HepG2 (cell line): ENCODE data around the gene RCCD1. TPM values are rescaled to one million over a fixed set of nuclear protein-coding genes. Genes with fewer than 3 reads are reported as not detected.
A peak's percentile ranks its signal among the peaks of the same experiment; 100 is the strongest.

Experiments used
- ATF1 ChIP-seq: IDR thresholded peaks from 2 replicates; pipeline ENCODE4 v1.6.1; 2016; ENCODE audit warnings: mild to moderate bottlenecking, control low read depth
- HCFC1 ChIP-seq: fragments of 150-350 bp; IDR thresholded peaks from 2 replicates; pipeline ENCODE4 v1.6.1; 2014; ENCODE audit warnings: low read depth, low read length
- HNF4G ChIP-seq, 2 experiments: sonication (generic) in 1 of 2; formaldehyde crosslinking in 1 of 2; IDR thresholded peaks; 2 replicates each; pipeline versions ENCODE4 v1.4.0 to v1.6.1; 2011 to 2020; ENCODE audit warnings: borderline replicate concordance in 2 of 2, low read depth in 2 of 2, mild to moderate bottlenecking in 2 of 2, low read length in 1 of 2, missing genetic modification reagents in 1 of 2, moderate library complexity in 1 of 2
- HOXA3 ChIP-seq: sonication (generic); formaldehyde crosslinking; IDR thresholded peaks from 2 replicates; pipeline ENCODE4 v1.5.0; 2020; ENCODE audit warnings: missing genetic modification reagents
- ISL2 ChIP-seq: sonication (generic); formaldehyde crosslinking; IDR thresholded peaks from 2 replicates; pipeline ENCODE4 v1.5.0; 2020; ENCODE audit warnings: missing genetic modification reagents
- PTBP1 ChIP-seq: fragments of 200-400 bp; formaldehyde crosslinking; IDR thresholded peaks from 2 replicates; pipeline ENCODE4 v1.6.1; 2018; ENCODE audit warnings: low read length, low read depth; ENCODE audit not compliant: poor library complexity, severe bottlenecking
- RAD21 ChIP-seq: fragments of 450-650 bp; formaldehyde crosslinking; IDR thresholded peaks from 2 replicates; pipeline ENCODE4 v1.5.0; 2020; ENCODE audit warnings: mild to moderate bottlenecking
- SMC3 ChIP-seq: IDR thresholded peaks from 2 replicates; pipeline ENCODE4 v1.6.1; 2011; ENCODE audit warnings: low read length, improper control_type of control experiment
- TBL1XR1 ChIP-seq: fragments of 150-350 bp; IDR thresholded peaks from 2 replicates; pipeline ENCODE4 v1.6.1; 2014; ENCODE audit warnings: borderline replicate concordance, low read length; ENCODE audit not compliant: partially characterized antibody
- TBX2 ChIP-seq: sonication (generic); formaldehyde crosslinking; IDR thresholded peaks from 2 replicates; pipeline ENCODE4 v1.5.0; 2020; ENCODE audit warnings: missing genetic modification reagents, mild to moderate bottlenecking, borderline replicate concordance
- ZFP41 ChIP-seq: sonication (generic); formaldehyde crosslinking; IDR thresholded peaks from 2 replicates; pipeline ENCODE4 v1.4.0; 2020; ENCODE audit warnings: mild to moderate bottlenecking, missing genetic modification reagents, borderline replicate concordance
- ZNF333 ChIP-seq: sonication (generic); formaldehyde crosslinking; IDR thresholded peaks from 2 replicates; pipeline ENCODE4 v1.4.0; 2020; ENCODE audit warnings: mild to moderate bottlenecking, missing genetic modification reagents, borderline replicate concordance
- ZNF569 ChIP-seq: sonication (generic); formaldehyde crosslinking; IDR thresholded peaks from 2 replicates; pipeline ENCODE4 v1.5.0; 2020; ENCODE audit warnings: mild to moderate bottlenecking, missing genetic modification reagents, moderate library complexity, borderline replicate concordance
- ZNF619 ChIP-seq: sonication (generic); formaldehyde crosslinking; IDR thresholded peaks from 2 replicates; pipeline ENCODE4 v1.4.0; 2020; ENCODE audit warnings: mild to moderate bottlenecking, missing genetic modification reagents
- ZSCAN31 ChIP-seq: sonication (generic); formaldehyde crosslinking; IDR thresholded peaks from 2 replicates; pipeline ENCODE4 v1.5.0; 2020; ENCODE audit warnings: low read depth, mild to moderate bottlenecking, missing genetic modification reagents
- polyA plus RNA-seq, 8 experiments: library from polyadenylated mRNA; depleted of rRNA in 3 of 8; stranded (reverse) in 7 of 8; unstranded in 1 of 8; fragments of >200 nt; fragmentation: Illumina TruSeq in 4 of 8; extraction: Trizol in 4 of 8; gene quantifications; 2 replicates each; pipeline versions ENCODE4 v1.2.1 to v1.2.3, GENCODE V29; 2011 to 2016; ENCODE audit warnings: low read depth in 4 of 8, missing spikeins in 1 of 8, mixed read lengths in 1 of 8; ENCODE audit not compliant: insufficient read depth in 1 of 8
- total RNA-seq, 5 experiments: library from RNA; depleted of rRNA; stranded (reverse); fragments of >200 nt; fragmentation: Illumina TruSeq; extraction: Trizol; gene quantifications; 2 replicates each; pipeline ENCODE4 v1.2.3, GENCODE V29; 2016; ENCODE audit warnings: low read depth in 1 of 5
- TF ChIP-seq, protein P1 (sequence below): sonication (generic); formaldehyde crosslinking; IDR thresholded peaks from 2 replicates; pipeline ENCODE4 v1.4.0; 2020; ENCODE audit warnings: missing genetic modification reagents
- TF ChIP-seq, protein P2 (sequence below): sonication (generic); formaldehyde crosslinking; conservative IDR thresholded peaks from 2 replicates; pipeline ENCODE4 v1.8.0; 2022; ENCODE audit warnings: missing genetic modification reagents
- TF ChIP-seq, protein P3 (sequence below): sonication (generic); formaldehyde crosslinking; IDR thresholded peaks from 2 replicates; pipeline ENCODE4 v1.5.0; 2020; ENCODE audit warnings: mild to moderate bottlenecking, missing genetic modification reagents, borderline replicate concordance
- TF ChIP-seq, protein P4 (sequence below): sonication (generic); formaldehyde crosslinking; IDR thresholded peaks from 2 replicates; pipeline ENCODE4 v1.5.1; 2020; ENCODE audit warnings: missing genetic modification reagents, mild to moderate bottlenecking, borderline replicate concordance
- TF ChIP-seq, protein P5 (sequence below): sonication (generic); formaldehyde crosslinking; conservative IDR thresholded peaks from 2 replicates; pipeline ENCODE4 v1.4.0; 2020; ENCODE audit warnings: missing genetic modification reagents

The RCCD1 gene
- total and polyA plus RNA-seq, 2 of the 13 experiments (the other 11 are each of a cell fraction or from before 2014, with no cell fraction given): 14.1 to 15.1 TPM

DNA sequence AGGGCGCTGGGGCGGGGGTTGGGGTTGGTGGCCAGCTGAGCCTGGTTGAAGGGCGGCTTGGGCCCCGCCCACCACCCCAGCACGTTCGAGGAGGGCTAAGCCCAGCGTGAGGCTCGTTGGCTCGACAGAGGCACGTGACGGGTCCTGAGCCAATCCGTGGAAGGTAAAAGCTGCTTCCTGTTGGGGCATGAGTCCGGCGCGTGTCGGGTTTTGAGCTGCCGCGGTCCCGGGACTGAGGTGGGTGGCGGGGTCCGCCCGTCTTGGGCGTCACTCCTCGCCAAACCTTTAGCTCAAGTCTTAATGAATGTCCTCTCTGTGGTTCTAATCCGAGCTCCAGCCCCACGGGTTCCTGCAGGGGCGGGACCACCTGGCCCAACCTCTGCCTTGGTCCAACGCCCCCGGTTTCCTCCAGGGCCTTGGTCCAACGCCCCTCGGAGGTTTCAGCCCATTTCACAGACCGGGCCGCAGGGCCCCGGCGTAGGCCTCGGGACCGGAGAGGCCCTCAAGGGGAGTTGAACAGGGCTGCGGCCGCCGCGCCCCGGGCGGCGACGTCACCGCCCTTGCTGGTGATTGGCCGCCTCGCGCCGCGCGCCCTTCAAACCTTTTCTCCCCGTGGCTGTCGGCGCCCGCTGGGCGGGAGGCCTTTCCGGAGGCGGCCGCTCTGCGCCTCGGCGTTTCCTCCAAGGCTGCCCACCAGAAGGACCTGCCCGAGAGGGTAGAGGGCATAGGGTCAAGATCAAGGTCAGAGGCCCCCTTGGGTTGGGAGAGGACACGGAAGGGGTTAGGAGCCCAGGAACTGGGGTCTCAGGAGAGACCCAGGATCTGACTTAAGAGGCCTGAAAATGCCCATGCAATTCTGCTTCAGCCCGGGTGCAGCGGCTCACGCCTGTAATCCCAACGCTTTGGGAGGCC is at the start of gene RCCD1 (continued):
- TF ChIP-seq, protein P1, sequence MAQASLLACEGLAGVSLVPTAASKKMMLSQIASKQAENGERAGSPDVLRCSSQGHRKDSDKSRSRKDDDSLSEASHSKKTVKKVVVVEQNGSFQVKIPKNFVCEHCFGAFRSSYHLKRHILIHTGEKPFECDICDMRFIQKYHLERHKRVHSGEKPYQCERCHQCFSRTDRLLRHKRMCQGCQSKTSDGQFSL (CRISPR knock-in tag): 0 out of 2 replicates have a peak, but pooled peaks have one; percentile 18
- no peak; the same call in 1 of the 2 replicates for TF ChIP-seq ZNF569 (CRISPR knock-in tag)
- TF ChIP-seq ATF1: no peak
- no peak for TF ChIP-seq PTBP1
- TF ChIP-seq ZNF333: no peak
- no peak for TF ChIP-seq ISL2 (CRISPR knock-in tag)
- TF ChIP-seq, protein P2, sequence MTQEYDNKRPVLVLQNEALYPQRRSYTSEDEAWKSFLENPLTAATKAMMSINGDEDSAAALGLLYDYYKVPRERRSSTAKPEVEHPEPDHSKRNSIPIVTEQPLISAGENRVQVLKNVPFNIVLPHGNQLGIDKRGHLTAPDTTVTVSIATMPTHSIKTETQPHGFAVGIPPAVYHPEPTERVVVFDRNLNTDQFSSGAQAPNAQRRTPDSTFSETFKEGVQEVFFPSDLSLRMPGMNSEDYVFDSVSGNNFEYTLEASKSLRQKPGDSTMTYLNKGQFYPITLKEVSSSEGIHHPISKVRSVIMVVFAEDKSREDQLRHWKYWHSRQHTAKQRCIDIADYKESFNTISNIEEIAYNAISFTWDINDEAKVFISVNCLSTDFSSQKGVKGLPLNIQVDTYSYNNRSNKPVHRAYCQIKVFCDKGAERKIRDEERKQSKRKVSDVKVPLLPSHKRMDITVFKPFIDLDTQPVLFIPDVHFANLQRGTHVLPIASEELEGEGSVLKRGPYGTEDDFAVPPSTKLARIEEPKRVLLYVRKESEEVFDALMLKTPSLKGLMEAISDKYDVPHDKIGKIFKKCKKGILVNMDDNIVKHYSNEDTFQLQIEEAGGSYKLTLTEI (CRISPR knock-in tag): no peak
- TF ChIP-seq SMC3: no peak
- peak; percentile 12; the same call in 1 of the 2 replicates for TF ChIP-seq ZSCAN31 (CRISPR knock-in tag)
- TF ChIP-seq HOXA3 (CRISPR knock-in tag): peak; percentile 73
- 0 out of 2 replicates have a peak, but pooled peaks have one; percentile 9 for TF ChIP-seq RAD21 (CRISPR knock-in tag)
- TF ChIP-seq HNF4G (IDR thresholded peaks at IDR 0.05; ENCODE audit: borderline replicate concordance, low read depth, low read length): no peak
- 0 out of 2 replicates have a peak, but pooled peaks have one; percentile 49 for TF ChIP-seq HNF4G (CRISPR knock-in tag; IDR thresholded peaks at IDR 0.05; ENCODE audit: borderline replicate concordance, low read depth)
- no peak for TF ChIP-seq TBL1XR1
- TF ChIP-seq, protein P3, sequence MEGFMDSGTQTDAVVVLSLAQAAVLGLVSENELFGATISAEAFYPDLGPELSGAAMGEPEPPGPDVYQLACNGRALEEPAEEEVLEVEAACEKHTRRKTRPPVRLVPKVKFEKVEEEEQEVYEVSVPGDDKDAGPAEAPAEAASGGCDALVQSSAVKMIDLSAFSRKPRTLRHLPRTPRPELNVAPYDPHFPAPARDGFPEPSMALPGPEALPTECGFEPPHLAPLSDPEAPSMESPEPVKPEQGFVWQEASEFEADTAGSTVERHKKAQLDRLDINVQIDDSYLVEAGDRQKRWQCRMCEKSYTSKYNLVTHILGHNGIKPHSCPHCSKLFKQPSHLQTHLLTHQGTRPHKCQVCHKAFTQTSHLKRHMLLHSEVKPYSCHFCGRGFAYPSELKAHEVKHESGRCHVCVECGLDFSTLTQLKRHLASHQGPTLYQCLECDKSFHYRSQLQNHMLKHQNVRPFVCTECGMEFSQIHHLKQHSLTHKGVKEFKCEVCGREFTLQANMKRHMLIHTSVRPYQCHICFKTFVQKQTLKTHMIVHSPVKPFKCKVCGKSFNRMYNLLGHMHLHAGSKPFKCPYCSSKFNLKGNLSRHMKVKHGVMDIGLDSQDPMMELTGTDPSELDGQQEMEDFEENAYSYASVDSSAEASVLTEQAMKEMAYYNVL (CRISPR knock-in tag): 0 out of 2 replicates have a peak, but pooled peaks have one; percentile 44
- TF ChIP-seq ZNF619 (CRISPR knock-in tag): peak; percentile 87
- TF ChIP-seq, protein P4, sequence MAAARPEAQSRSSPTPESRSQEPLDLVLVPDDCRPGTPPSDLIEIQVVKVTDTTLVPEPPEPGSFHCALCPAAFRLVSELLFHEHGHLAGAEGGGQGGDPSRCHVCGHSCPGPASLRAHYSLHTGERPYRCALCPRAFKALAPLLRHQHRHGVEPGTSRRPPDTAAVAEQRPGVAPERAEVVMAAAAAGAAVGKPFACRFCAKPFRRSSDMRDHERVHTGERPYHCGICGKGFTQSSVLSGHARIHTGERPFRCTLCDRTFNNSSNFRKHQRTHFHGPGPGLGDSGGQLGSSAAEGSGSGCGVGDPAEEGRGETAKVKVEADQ (CRISPR knock-in tag): 0 out of 2 replicates have a peak, but pooled peaks have one; percentile 27
- no peak for TF ChIP-seq HCFC1
- TF ChIP-seq ZFP41: peak; percentile 74; the same call in 1 of the 2 replicates
- TF ChIP-seq TBX2 (CRISPR knock-in tag): no peak
- TF ChIP-seq, protein P5, sequence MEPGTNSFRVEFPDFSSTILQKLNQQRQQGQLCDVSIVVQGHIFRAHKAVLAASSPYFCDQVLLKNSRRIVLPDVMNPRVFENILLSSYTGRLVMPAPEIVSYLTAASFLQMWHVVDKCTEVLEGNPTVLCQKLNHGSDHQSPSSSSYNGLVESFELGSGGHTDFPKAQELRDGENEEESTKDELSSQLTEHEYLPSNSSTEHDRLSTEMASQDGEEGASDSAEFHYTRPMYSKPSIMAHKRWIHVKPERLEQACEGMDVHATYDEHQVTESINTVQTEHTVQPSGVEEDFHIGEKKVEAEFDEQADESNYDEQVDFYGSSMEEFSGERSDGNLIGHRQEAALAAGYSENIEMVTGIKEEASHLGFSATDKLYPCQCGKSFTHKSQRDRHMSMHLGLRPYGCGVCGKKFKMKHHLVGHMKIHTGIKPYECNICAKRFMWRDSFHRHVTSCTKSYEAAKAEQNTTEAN (CRISPR knock-in tag): peak; percentile 74
